Measurements from ENCODE around the gene PRELID3B. TPM values are rescaled to one million over a fixed set of nuclear protein-coding genes. Genes with fewer than 3 reads are reported as not detected.
"Not testable (repeated sequence)": the region's sequence is repeated elsewhere in the genome, so short reads cannot be mapped to it uniquely, and the experiment has no call there.

PRELID3B gene
- polyA plus RNA-seq, 1 donor: 75.6 TPM

DNA sequence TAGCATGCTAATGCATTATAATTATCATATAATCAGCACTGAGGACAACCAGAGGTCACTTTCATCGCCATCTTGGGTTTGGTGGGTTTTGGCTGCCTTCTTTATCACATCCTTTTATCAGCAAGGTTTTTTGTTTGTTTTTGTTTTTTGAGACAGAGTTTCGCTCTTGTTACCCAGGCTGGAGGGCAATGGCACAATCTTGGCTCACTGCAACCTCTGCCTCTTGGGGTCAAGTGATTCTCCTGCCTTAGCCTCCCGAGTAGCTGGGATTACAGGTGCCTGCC lies 30.8 kb downstream of the PRELID3B start:
- H3K9me3 ChIP-seq (ENCODE audit: control insufficient read depth, low read depth, low read length); H3K36me3 ChIP-seq (ENCODE audit: control insufficient read depth, insufficient read depth, low read length); H3K4me3 ChIP-seq (ENCODE audit: low read length); H3K4me1 ChIP-seq (ENCODE audit: control insufficient read depth, insufficient read depth, low read length); H3K27ac ChIP-seq (ENCODE audit: low read length); DNase-seq; H3K27me3 ChIP-seq (ENCODE audit: control insufficient read depth, insufficient read depth, low read length): not testable (repeated sequence)
- no CpG with 5 or more reads among the region's 3 CpGs for WGBS (ENCODE audit: insufficient coverage, low lambda C conversion rate)

DNA sequence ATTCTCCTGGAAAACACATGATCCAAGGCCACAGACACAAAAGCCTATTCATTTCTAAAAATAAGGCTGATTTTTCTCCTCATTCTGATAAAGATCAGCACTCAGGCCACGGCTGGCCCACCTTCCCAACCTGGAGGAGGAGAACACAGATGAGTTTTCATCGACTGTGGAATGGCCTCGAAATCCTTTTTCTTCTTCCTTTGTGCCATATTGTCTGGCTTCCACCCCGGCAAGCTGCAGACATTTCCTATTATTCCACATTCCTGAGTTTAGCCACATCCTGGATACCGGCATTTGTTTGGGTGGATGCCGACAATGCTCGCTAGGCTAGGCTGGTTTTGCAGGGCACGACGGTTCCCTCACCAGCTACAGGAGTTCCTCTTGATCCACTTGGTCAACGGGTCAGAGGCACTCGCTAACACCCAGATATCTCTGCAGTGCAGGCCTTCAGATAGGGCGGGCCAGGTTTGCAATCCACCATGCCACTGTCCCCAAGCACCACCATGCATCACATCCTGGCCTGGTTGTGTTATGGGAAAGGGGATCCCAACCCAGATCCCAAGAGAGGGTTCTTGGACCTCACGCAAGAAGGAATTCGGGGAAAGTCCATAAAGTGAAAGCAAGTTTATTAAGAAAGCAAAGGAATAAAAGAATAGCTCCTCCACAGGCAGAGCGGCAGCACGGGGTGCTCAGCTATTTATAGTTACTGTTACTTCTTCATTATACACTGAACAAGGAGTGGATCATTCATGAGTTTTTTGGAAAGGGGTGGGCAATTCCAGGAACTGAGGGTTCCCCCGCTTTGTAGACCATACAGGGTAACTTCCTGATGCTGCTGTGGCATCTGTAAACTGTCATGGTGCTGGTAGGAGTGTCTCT lies 31.4 kb downstream of the PRELID3B start:
- Histone ChIP-seq H3K36me3 (ENCODE audit: control insufficient read depth, insufficient read depth, low read length) (no peaks in the 10 kb centered on the region), H3K9me3 (ENCODE audit: control insufficient read depth, low read depth, low read length) (no peaks in the 10 kb centered on the region), H3K27me3 (ENCODE audit: control insufficient read depth, insufficient read depth, low read length) (no peaks in the 10 kb centered on the region), H3K4me3 (ENCODE audit: low read length) (no peak overlapping the region), H3K27ac (ENCODE audit: low read length) (no peak overlapping the region), H3K4me1 (ENCODE audit: control insufficient read depth, insufficient read depth, low read length) (peaks cover 2% of the 10 kb centered on the region)
- 80% methylated on average over 2 of the region's 17 CpGs for WGBS (ENCODE audit: insufficient coverage, low lambda C conversion rate)
- no peak for DNase-seq

DNA sequence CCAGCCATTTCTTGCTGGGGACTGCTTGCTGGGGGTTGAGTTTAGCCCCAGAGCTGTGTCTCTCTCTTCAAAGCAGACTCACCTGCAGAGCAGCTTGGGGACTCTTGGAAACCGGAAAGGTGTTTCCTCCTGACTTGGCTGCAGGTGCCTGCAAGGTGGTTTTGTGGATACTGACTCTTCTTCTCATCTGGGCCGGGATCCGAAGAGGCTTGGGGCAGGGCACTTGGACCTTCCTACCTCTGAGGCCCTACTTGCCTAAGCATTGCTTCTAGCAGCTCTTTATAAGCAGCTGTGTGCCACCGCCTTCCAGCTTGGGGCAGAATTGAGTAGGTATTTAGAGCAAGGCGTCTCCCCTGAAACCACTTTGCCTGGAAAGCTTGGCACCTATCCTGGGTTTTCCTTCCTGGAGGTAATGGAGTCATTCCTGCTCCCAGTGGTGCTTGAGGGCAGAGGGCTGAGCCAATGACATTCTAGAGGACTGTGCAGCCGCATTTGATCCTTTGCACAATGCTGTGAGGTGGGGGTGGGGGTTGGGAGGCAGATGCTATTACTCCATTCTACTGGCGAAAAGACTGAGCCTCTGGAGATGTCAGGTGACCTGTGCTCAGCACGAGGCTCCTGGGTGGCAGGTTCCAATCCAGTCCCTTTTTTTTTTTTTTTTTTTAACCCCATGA lies 32.1 kb downstream of the PRELID3B start:
- WGBS (ENCODE audit: insufficient coverage, low lambda C conversion rate): 0% methylated on average over 1 of the region's 8 CpGs
- H3K36me3 ChIP-seq (ENCODE audit: control insufficient read depth, insufficient read depth, low read length): no peaks in the 10 kb centered on the region
- no peaks in the 10 kb centered on the region for H3K27me3 ChIP-seq (ENCODE audit: control insufficient read depth, insufficient read depth, low read length)
- H3K9me3 ChIP-seq (ENCODE audit: control insufficient read depth, low read depth, low read length): no peaks in the 10 kb centered on the region
- no peak for DNase-seq
- H3K27ac ChIP-seq (ENCODE audit: low read length): no peak overlapping the region
- H3K4me1 ChIP-seq (ENCODE audit: control insufficient read depth, insufficient read depth, low read length): peaks cover 7% of the 10 kb centered on the region
- H3K4me3 ChIP-seq (ENCODE audit: low read length): no peak overlapping the region

DNA sequence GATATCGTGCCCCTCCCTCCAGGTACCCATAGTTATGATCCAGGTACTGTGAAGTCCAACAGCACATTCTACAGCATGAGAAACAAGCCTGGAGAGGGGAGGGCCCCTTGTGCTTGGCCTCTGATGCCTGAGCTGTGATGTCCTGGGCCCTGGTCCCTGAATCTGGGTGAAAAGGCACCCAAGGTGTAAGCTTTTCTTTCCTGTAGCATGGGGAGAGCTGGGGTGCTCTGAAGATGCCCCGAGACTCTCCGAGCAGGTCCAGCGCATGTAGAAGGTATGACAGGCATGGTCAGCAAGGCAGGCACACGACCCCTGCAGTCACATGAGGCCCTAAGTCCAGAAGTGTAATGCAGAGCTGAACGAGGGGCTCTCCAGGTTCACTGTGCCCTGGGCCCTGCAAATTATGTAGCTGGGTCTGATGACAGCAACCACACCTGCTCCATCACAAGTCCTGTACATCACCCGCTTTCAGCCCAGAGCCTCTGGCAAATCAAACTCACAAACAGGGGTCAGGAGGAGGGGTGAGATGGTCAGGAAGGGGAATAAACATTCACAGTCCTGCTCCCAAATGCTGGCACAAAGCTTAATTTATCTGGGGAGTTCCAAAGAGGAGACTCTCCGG lies 33.8 kb downstream of the PRELID3B start:
- WGBS (ENCODE audit: insufficient coverage, low lambda C conversion rate): no CpG with 5 or more reads among the region's 8 CpGs
- no peak overlapping the region for H3K27ac ChIP-seq (ENCODE audit: low read length)
- DNase-seq: no peak

DNA sequence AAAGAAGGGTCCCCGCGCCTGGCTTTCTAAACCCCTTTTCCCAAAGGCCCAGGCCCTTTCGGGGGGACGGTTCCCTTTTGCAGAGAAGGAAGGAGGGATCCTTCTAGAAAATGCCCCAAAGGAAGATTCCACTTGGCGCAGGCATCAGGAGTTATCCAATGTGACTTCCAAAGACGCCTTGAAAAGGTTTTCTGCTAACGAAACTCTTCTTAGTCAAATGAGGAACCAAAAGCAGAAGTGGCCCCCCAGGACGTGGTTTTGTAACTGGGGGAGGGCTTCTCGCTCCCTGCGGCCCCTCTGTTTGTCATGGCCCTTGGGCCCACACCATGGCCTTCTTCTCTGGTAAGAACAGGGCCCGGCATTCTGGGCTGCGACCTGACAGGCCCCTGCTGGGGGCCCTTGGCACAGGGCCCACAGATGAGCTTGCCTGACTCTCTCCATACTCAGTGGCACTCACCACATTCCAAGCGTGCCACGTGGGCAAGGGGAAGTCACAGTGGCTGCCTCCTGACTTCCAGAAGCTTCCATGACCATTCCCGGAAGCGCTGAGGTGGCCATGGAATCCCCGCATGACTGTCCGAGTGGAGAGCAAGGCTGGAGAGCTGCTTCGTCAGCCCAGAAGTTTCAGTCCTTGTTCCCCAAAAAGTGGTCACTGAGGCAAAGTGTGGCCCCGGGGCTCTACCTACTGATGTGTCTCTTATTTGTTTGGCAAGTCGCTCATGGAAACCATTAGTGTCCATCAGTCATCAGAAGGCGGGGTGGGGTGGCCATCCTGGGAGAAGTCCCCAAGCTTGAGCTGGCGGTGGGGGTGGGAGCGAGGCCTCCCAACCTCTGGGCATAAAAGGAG lies 34.7 kb downstream of the PRELID3B start:
- no peak for DNase-seq
- Histone ChIP-seq H3K36me3 (ENCODE audit: control insufficient read depth, insufficient read depth, low read length) (no peaks in the 10 kb centered on the region), H3K27ac (ENCODE audit: low read length) (no peak overlapping the region), H3K4me3 (ENCODE audit: low read length) (peak overlapping the region; percentile 16), H3K9me3 (ENCODE audit: control insufficient read depth, low read depth, low read length) (no peaks in the 10 kb centered on the region), H3K27me3 (ENCODE audit: control insufficient read depth, insufficient read depth, low read length) (no peaks in the 10 kb centered on the region), H3K4me1 (ENCODE audit: control insufficient read depth, insufficient read depth, low read length) (peaks cover 11% of the 10 kb centered on the region)
- WGBS (ENCODE audit: insufficient coverage, low lambda C conversion rate): no CpG with 5 or more reads among the region's 24 CpGs

More for the DNA sequence above, 33.8 kb downstream of the PRELID3B start:
- no peak overlapping the region for H3K4me3 ChIP-seq (ENCODE audit: low read length)
- peaks cover 11% of the 10 kb centered on the region for H3K4me1 ChIP-seq (ENCODE audit: control insufficient read depth, insufficient read depth, low read length)
- H3K9me3 ChIP-seq (ENCODE audit: control insufficient read depth, low read depth, low read length): no peaks in the 10 kb centered on the region
- H3K27me3 ChIP-seq (ENCODE audit: control insufficient read depth, insufficient read depth, low read length): no peaks in the 10 kb centered on the region
- H3K36me3 ChIP-seq (ENCODE audit: control insufficient read depth, insufficient read depth, low read length): no peaks in the 10 kb centered on the region

DNA sequence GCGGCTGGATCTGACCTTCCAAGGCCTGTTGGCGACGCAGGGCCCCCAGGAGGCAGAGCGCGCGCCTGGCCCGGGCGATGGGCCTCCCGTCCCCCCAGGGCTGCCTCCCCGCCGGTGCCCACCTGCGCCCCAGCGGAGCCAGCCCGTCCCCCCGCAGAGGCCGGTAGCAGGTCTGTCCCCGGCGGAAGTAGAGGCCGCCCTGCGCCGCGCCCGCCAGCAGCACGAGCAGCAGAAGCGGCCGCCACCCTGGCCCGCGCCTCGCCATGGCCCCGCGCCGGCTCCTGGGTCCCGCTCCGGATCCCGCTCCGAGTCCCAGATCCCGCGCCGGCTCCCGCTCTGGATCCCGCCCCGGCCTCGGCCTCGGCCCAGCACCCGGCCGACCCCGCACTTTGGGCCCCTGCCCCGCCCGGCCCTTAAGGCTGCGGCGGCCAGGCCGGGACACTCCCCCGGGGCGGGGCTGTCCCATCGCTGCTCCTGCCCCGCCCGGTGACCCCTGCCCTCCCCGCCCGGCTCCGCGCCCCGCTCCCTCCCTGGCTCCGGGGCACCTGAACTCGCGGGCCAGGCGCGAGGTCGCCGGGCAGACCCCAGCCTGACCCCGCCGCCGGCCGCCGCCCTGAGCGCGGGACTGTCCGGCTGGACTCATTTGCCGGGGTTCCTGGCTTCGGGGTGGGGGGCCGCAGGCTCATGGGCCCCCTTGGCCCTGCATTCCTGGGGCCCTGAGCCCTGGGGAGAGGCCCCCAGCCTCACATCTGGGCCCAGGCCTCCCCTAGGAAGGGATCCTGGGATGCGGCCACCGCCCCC lies 35.5 kb downstream of the PRELID3B start, which contains the start of gene CTSZ:
Gene CTSZ, minus strand, starts transcription at position 391 of the 801 bp plus-strand sequence. Its CDS starts 126 bp downstream, at position 265.
- no peaks in the 10 kb centered on the region for H3K9me3 ChIP-seq (ENCODE audit: control insufficient read depth, low read depth, low read length)
- no peaks in the 10 kb centered on the region for H3K36me3 ChIP-seq (ENCODE audit: control insufficient read depth, insufficient read depth, low read length)
- peak within 1 kb of the TSS; percentile 15 for H3K27ac ChIP-seq (ENCODE audit: low read length)
- peaks cover 11% of the 10 kb centered on the region for H3K4me1 ChIP-seq (ENCODE audit: control insufficient read depth, insufficient read depth, low read length)
- DNase-seq: peak; percentile 61 to 89
- no CpG with 5 or more reads among the region's 82 CpGs for WGBS (ENCODE audit: insufficient coverage, low lambda C conversion rate)
- no peaks in the 10 kb centered on the region for H3K27me3 ChIP-seq (ENCODE audit: control insufficient read depth, insufficient read depth, low read length)
- peak within 1 kb of the TSS; percentile 67 for H3K4me3 ChIP-seq (ENCODE audit: low read length)

DNA sequence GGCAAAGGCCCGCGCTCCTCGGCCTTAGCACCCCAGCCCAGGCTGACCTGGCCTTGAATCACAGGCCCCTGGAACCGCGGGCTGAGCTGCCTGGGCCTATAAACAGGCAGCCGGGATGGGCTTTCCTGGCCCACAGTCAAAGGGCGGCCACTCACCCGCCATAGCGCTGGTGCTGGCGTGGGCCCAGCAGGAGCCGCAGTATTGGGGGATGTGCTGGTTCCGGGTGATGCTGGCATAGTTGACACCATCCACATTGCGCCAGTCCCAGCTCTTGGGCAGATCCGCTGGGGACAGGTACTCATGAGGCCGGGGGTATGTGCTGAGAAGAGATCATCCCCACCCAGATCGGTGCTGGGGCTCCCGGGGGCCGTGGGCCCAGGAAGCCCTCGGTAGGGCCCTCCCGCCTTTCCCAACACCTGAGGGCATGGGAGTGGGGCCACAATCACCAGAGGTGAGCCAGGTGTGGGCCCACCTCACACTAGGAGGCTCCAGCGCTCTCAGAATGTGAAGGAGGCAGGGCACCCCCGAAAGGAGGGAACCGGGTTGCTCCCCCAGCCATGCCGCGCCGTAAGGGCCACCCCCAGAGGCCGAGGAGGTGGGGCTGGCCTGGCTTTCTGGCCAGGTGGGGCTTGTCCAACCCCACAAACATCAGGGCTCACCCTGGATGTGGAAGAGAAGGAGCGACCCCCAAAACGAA lies 36.3 kb downstream of the PRELID3B start:
- Histone ChIP-seq H3K4me1 (ENCODE audit: control insufficient read depth, insufficient read depth, low read length) (peaks cover 11% of the 10 kb centered on the region), H3K27me3 (ENCODE audit: control insufficient read depth, insufficient read depth, low read length) (no peaks in the 10 kb centered on the region), H3K36me3 (ENCODE audit: control insufficient read depth, insufficient read depth, low read length) (peaks cover 6% of the 10 kb centered on the region), H3K9me3 (ENCODE audit: control insufficient read depth, low read depth, low read length) (no peaks in the 10 kb centered on the region), H3K4me3 (ENCODE audit: low read length) (peak overlapping the region; percentile 67), H3K27ac (ENCODE audit: low read length) (peak overlapping the region; percentile 15)
- no peak for DNase-seq
- WGBS (ENCODE audit: insufficient coverage, low lambda C conversion rate): no CpG with 5 or more reads among the region's 29 CpGs

DNA sequence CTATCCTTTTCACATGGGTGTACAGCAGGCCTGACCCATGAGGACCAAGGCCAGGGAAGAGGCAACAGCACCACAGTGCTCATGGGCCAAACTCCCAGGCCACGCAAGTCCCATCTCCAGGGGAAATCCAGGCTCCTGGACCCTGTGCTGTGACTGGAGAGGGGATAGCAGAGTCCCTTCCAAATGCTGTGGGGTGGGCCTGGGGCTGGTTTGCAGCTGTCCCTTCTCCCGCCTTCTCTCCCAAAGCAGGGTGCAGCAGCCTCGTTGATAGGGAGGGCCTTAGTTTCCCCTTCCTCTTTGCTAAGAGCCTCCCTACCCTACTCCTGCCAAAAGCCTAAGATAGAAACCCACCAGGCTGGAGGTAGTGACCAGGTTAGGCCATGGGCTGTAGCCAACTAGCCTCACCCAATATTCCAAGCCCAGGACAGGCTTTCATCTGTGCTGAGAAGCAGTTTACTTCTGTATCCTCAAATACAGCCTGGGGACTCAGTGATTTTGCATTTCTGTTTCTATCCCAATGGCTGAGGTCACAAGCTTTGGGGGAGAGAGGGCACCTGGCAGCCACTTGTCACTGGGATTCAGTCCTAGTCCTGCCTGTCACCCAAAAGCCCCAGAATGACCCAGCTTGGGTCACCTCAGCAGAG lies 36.9 kb downstream of the PRELID3B start:
- Histone ChIP-seq H3K4me1 (ENCODE audit: control insufficient read depth, insufficient read depth, low read length) (peaks cover 11% of the 10 kb centered on the region), H3K27me3 (ENCODE audit: control insufficient read depth, insufficient read depth, low read length) (no peaks in the 10 kb centered on the region), H3K36me3 (ENCODE audit: control insufficient read depth, insufficient read depth, low read length) (peaks cover 11% of the 10 kb centered on the region), H3K27ac (ENCODE audit: low read length) (no peak overlapping the region), H3K4me3 (ENCODE audit: low read length) (peak overlapping the region; percentile 67), H3K9me3 (ENCODE audit: control insufficient read depth, low read depth, low read length) (no peaks in the 10 kb centered on the region)
- DNase-seq: no peak
- no CpG with 5 or more reads among the region's 3 CpGs for WGBS (ENCODE audit: insufficient coverage, low lambda C conversion rate)

Measured in large intestine (tissue), 3 donors.